HTR-8/SVneo (cell line): ENCODE measurements around the gene IL22RA1.

Experiments used
- DNase-seq: peaks from one replicate; pipeline ENCODE4 v3.0.0; 2011; ENCODE audit warnings: low spot score, mixed read lengths; ENCODE audit not compliant: insufficient read length
- FAIRE-seq: peaks from 2 replicates; lab custom pipeline; 2011; peaks lifted over from hg19 to GRCh38; lab: Jason Lieb, UNC

Gene IL22RA1

GRCh38 chr1:24118410-24119242 is 24.3 kb downstream of the IL22RA1 start:
- no peak for DNase-seq
- FAIRE-seq, result no peak

GRCh38 chr1:24117722-24118409 is 25.1 kb downstream of the IL22RA1 start:
- peak; percentile 53 for DNase-seq
- FAIRE-seq, result no peak

- FAIRE-seq, result no peak
- DNase-seq, result no peak
Measured at GRCh38 chr1:24117132-24117531, 25.8 kb downstream of the IL22RA1 start.

- DNase-seq, result no peak
- FAIRE-seq, result no peak
Measured at GRCh38 chr1:24114753-24115152, 28.2 kb downstream of the IL22RA1 start.

- no peak for DNase-seq
- FAIRE-seq, result no peak
Measured at GRCh38 chr1:24113641-24114033, 29.3 kb downstream of the IL22RA1 start.

- FAIRE-seq (peak; percentile 80), DNase-seq (peak; percentile 73)
Measured at GRCh38 chr1:24111996-24112779, 30.8 kb downstream of the IL22RA1 start, which contains the start of gene MYOM3. Gene MYOM3, minus strand, starts transcription at chr1:24112135. Its CDS starts 3,499 bp downstream, at chr1:24108636.

- no peak for DNase-seq
- FAIRE-seq, result no peak
Measured at GRCh38 chr1:24111262-24111995, 31.5 kb downstream of the IL22RA1 start.

- DNase-seq (no peak), FAIRE-seq (no peak)
Measured at GRCh38 chr1:24110642-24111261, 32.2 kb downstream of the IL22RA1 start.

- DNase-seq (no peak), FAIRE-seq (no peak)
Measured at GRCh38 chr1:24109686-24110475, 33.1 kb downstream of the IL22RA1 start.

- FAIRE-seq (no peak), DNase-seq (no peak)
Measured at GRCh38 chr1:24109166-24109483, 33.8 kb downstream of the IL22RA1 start.

GRCh38 chr1:24108334-24109165 is 34.4 kb downstream of the IL22RA1 start:
- no peak for FAIRE-seq
- peak; percentile 22 for DNase-seq

- DNase-seq (no peak), FAIRE-seq (no peak)
Measured at GRCh38 chr1:24107462-24108138, 35.3 kb downstream of the IL22RA1 start.

GRCh38 chr1:24105368-24106160 is 37.4 kb downstream of the IL22RA1 start:
- FAIRE-seq (no peak), DNase-seq (no peak)

- DNase-seq (no peak), FAIRE-seq (no peak)
Measured at GRCh38 chr1:24104854-24105253, 38.1 kb downstream of the IL22RA1 start.

- no peak for FAIRE-seq
- DNase-seq, result no peak
Measured at GRCh38 chr1:24103879-24104278, 39.1 kb downstream of the IL22RA1 start.

- DNase-seq, result no peak
- no peak for FAIRE-seq
Measured at GRCh38 chr1:24103408-24103807, 39.5 kb downstream of the IL22RA1 start.

GRCh38 chr1:24102961-24103360 is 40.0 kb downstream of the IL22RA1 start:
- FAIRE-seq (no peak), DNase-seq (no peak)
